Liver (tissue), 9 donors: ENCODE results near the gene TCFL5. TPM values are rescaled to one million over a fixed set of nuclear protein-coding genes. Genes with fewer than 3 reads are reported as not detected.

Experiments
- DNase-seq: peaks from one replicate; pipeline ENCODE4 v3.0.0-alpha.2; 2017; ENCODE audit warnings: low spot score
- H3K27ac ChIP-seq, 2 donors: one replicate each; pipeline ENCODE4 v1.7.0; 2013; ENCODE audit warnings: inconsistent platforms in 2 of 2, low read length in 2 of 2, control low read depth in 1 of 2, low read depth in 1 of 2, mild to moderate bottlenecking in 1 of 2
- H3K27me3 ChIP-seq, 4 donors: one replicate each; pipeline versions ENCODE4 v1.6.1 to v1.7.0; 2013; ENCODE audit warnings: low read length in 3 of 4, inconsistent platforms in 1 of 4, mild to moderate bottlenecking in 1 of 4, moderate library complexity in 1 of 4; ENCODE audit not compliant: control insufficient read depth in 4 of 4, insufficient read depth in 4 of 4
- H3K36me3 ChIP-seq, 4 donors: one replicate each; pipeline versions ENCODE4 v1.6.1 to v1.7.0; 2013; ENCODE audit warnings: low read length in 3 of 4, mild to moderate bottlenecking in 3 of 4, low read depth in 1 of 4, moderate library complexity in 1 of 4; ENCODE audit not compliant: control insufficient read depth in 4 of 4, insufficient read depth in 3 of 4
- H3K4me1 ChIP-seq, 4 donors: one replicate each; pipeline versions ENCODE4 v1.6.1 to v1.7.0; 2013; ENCODE audit warnings: low read length in 3 of 4, mild to moderate bottlenecking in 3 of 4, moderate library complexity in 1 of 4; ENCODE audit not compliant: control insufficient read depth in 4 of 4, insufficient read depth in 4 of 4
- H3K4me3 ChIP-seq, 3 donors: one replicate each; pipeline versions ENCODE4 v1.6.1 to v1.7.0; 2013; ENCODE audit warnings: low read length in 3 of 3, control low read depth in 1 of 3, low read depth in 1 of 3, mild to moderate bottlenecking in 1 of 3
- H3K9ac ChIP-seq, 2 donors: one replicate each; pipeline ENCODE4 v1.7.0; 2013; ENCODE audit warnings: low read length in 2 of 2, mild to moderate bottlenecking in 2 of 2, moderate library complexity in 2 of 2, control low read depth in 1 of 2, low read depth in 1 of 2
- H3K9me3 ChIP-seq, 4 donors: one replicate each; pipeline versions ENCODE4 v1.6.1 to v1.7.0; 2013; ENCODE audit warnings: low read length in 3 of 4; ENCODE audit not compliant: control insufficient read depth in 4 of 4
- FOXA1 ChIP-seq: IDR thresholded peaks from 2 replicates; pipeline ENCODE4 v1.6.1; 2016; ENCODE audit warnings: antibody characterized with exemption
- GABPA ChIP-seq, 2 donors: IDR thresholded peaks in 1 of 2; conservative IDR thresholded peaks in 1 of 2; 2 replicates each; pipeline ENCODE4 v1.6.1; 2016; ENCODE audit warnings: antibody characterized with exemption in 2 of 2, mild to moderate bottlenecking in 1 of 2, moderate library complexity in 1 of 2
- HNF4A ChIP-seq, 2 donors: conservative IDR thresholded peaks; 2 replicates each; pipeline ENCODE4 v1.6.1; 2016; ENCODE audit warnings: antibody characterized with exemption in 2 of 2, mild to moderate bottlenecking in 2 of 2
- HNF4G ChIP-seq: IDR thresholded peaks from 2 replicates; pipeline ENCODE4 v1.6.1; 2016; ENCODE audit warnings: antibody characterized with exemption
- JUND ChIP-seq, 2 donors: IDR thresholded peaks; 2 replicates each; pipeline ENCODE4 v1.6.1; 2016; ENCODE audit warnings: antibody characterized with exemption in 2 of 2
- NR2F2 ChIP-seq: IDR thresholded peaks from 2 replicates; pipeline ENCODE4 v1.6.1; 2016; ENCODE audit warnings: antibody characterized with exemption
- RAD21 ChIP-seq, 2 donors: IDR thresholded peaks; 2 replicates each; pipeline ENCODE4 v1.6.1; 2016; ENCODE audit warnings: antibody characterized with exemption in 2 of 2, mild to moderate bottlenecking in 2 of 2
- YY1 ChIP-seq: IDR thresholded peaks from 2 replicates; pipeline ENCODE4 v1.6.1; 2016; ENCODE audit warnings: antibody characterized with exemption, mild to moderate bottlenecking
- WGBS: extraction: QIAGEN DNeasy Blood & Tissue Kit; methylation state at CpG from one replicate; pipeline ENCODE4 v1.1.7; 2013; 5-methylcytosine and 5-hydroxymethylcytosine counted together
- polyA plus RNA-seq, 2 donors: library from polyadenylated mRNA; stranded (reverse) in 1 of 2; unstranded in 1 of 2; fragments of 200-250 nt in 1 of 2; fragments of >200 nt in 1 of 2; fragmentation: Nextera tagmentation in 1 of 2; extraction: Ambion mirVana in 1 of 2; gene quantifications; one replicate each; pipeline versions ENCODE4 v1.2.1 to v1.2.3, GENCODE V29; 2013 to 2015
- total RNA-seq, 2 donors: library from RNA; depleted of rRNA; stranded (reverse); fragments of >200 nt; gene quantifications; one replicate each; pipeline ENCODE4 v1.2.3, GENCODE V29; 2014
- TF ChIP-seq, protein P1 (sequence below): fragments of 150-350 bp; IDR thresholded peaks from 2 replicates; pipeline ENCODE4 v1.5.1; 2017; ENCODE audit warnings: improper control_type of control experiment, low read depth, low read length; ENCODE audit not compliant: missing input control
- TF ChIP-seq, protein P2 (sequence below): IDR thresholded peaks from 2 replicates; pipeline ENCODE4 v1.6.1; 2016; ENCODE audit warnings: antibody characterized with exemption
- TF ChIP-seq, protein P3 (sequence below): IDR thresholded peaks from 2 replicates; pipeline ENCODE4 v1.6.1; 2016; ENCODE audit warnings: antibody characterized with exemption
- TF ChIP-seq, protein P4 (sequence below): IDR thresholded peaks from 2 replicates; pipeline ENCODE4 v1.6.1; 2016; ENCODE audit warnings: antibody characterized with exemption, mild to moderate bottlenecking
- donor health status: healthy.
- donor health status: healthy.
- donor health status: healthy.
- donor health status: healthy.
- donor health status: healthy.

The TCFL5 gene
- total and polyA plus RNA-seq, 4 donors = 0.79 to 3.8 (median 2.2) TPM

DNA sequence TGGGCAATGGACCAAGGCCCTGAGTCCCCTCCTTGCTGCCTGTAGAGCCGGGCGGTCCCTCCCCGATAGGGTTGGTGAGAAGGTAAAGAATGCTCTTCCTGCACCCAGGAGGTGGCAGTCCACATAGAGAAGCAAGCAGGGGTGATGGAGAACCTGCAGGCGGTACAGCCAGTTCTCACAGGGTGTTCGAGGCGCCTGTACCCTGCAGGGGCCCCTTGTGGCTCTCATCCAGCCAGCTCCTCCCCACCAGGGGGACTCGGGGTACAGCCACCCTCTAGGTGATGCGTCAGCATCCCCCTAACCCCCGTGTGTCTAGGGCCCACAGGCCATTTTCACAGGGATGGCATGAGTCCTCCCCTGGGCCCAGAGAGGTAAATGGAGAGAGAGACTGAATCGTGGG is 49.9 kb downstream of the TCFL5 start:
- no peak overlapping the region for H3K4me3 ChIP-seq
- H3K27me3 ChIP-seq = no peaks in the 10 kb centered on the region
- peaks cover 12 to 25% (median 16%) of the 10 kb centered on the region in 4 donors for H3K4me1 ChIP-seq
- H3K9ac ChIP-seq = no peak overlapping the region
- 94% methylated on average over 10 of the region's 10 CpGs for WGBS
- no peaks in the 10 kb centered on the region for H3K9me3 ChIP-seq
- TF ChIP-seq RAD21 (IDR thresholded peaks at IDR 0.05) (no peak), FOXA1 (no peak), HNF4G (no peak), HNF4A (conservative IDR thresholded peaks at IDR 0.05) (no peak), NR2F2 (no peak)
- TF ChIP-seq, protein P1, sequence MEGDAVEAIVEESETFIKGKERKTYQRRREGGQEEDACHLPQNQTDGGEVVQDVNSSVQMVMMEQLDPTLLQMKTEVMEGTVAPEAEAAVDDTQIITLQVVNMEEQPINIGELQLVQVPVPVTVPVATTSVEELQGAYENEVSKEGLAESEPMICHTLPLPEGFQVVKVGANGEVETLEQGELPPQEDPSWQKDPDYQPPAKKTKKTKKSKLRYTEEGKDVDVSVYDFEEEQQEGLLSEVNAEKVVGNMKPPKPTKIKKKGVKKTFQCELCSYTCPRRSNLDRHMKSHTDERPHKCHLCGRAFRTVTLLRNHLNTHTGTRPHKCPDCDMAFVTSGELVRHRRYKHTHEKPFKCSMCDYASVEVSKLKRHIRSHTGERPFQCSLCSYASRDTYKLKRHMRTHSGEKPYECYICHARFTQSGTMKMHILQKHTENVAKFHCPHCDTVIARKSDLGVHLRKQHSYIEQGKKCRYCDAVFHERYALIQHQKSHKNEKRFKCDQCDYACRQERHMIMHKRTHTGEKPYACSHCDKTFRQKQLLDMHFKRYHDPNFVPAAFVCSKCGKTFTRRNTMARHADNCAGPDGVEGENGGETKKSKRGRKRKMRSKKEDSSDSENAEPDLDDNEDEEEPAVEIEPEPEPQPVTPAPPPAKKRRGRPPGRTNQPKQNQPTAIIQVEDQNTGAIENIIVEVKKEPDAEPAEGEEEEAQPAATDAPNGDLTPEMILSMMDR = no peak
- TF ChIP-seq, protein P2, sequence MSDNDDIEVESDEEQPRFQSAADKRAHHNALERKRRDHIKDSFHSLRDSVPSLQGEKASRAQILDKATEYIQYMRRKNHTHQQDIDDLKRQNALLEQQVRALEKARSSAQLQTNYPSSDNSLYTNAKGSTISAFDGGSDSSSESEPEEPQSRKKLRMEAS = no peak
- TF ChIP-seq, protein P3, sequence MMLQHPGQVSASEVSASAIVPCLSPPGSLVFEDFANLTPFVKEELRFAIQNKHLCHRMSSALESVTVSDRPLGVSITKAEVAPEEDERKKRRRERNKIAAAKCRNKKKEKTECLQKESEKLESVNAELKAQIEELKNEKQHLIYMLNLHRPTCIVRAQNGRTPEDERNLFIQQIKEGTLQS = no peak
- H3K36me3 ChIP-seq = peaks cover 31 to 55% (median 37%) of the 10 kb centered on the region in 4 donors
- DNase-seq = no peak
- H3K27ac ChIP-seq = no peak overlapping the region

DNA sequence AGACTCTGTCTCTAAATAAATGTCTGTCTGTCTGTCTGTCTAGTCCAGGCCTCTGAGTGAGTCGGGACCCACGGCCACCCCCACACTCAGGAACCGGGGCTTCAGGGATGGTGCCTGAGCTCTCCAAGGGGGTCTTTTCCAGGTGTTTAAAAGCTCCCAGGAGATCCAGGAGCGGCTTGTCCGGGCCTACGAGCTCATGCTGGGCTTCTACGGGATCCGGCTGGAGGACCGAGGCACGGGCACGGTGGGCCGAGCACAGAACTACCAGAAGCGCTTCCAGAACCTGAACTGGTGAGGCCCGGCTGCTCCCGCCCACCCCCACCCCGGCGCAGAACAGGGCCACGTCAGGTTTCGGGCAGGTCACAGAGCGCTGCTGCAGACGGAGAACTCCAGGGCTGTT is 50.3 kb downstream of the TCFL5 start:
- no peak for DNase-seq

More for the DNA sequence above, 50.3 kb downstream of the TCFL5 start:
- no peaks in the 10 kb centered on the region for H3K9me3 ChIP-seq
- WGBS = 96% methylated on average over 21 of the region's 21 CpGs
- H3K36me3 ChIP-seq = peaks cover 31 to 55% (median 37%) of the 10 kb centered on the region in 4 donors
- peaks cover 15 to 25% (median 20%) of the 10 kb centered on the region in 4 donors for H3K4me1 ChIP-seq
- H3K9ac ChIP-seq = no peak overlapping the region
- no peak overlapping the region for H3K27ac ChIP-seq
- H3K27me3 ChIP-seq = no peaks in the 10 kb centered on the region
- no peak for TF ChIP-seq FOXA1
- no peak for TF ChIP-seq YY1
- TF ChIP-seq JUND (IDR thresholded peaks at IDR 0.05) = no peak
- no peak for TF ChIP-seq RAD21 (IDR thresholded peaks at IDR 0.05)
- no peak for TF ChIP-seq HNF4G
- TF ChIP-seq, protein P2 = no peak
- TF ChIP-seq, protein P4, sequence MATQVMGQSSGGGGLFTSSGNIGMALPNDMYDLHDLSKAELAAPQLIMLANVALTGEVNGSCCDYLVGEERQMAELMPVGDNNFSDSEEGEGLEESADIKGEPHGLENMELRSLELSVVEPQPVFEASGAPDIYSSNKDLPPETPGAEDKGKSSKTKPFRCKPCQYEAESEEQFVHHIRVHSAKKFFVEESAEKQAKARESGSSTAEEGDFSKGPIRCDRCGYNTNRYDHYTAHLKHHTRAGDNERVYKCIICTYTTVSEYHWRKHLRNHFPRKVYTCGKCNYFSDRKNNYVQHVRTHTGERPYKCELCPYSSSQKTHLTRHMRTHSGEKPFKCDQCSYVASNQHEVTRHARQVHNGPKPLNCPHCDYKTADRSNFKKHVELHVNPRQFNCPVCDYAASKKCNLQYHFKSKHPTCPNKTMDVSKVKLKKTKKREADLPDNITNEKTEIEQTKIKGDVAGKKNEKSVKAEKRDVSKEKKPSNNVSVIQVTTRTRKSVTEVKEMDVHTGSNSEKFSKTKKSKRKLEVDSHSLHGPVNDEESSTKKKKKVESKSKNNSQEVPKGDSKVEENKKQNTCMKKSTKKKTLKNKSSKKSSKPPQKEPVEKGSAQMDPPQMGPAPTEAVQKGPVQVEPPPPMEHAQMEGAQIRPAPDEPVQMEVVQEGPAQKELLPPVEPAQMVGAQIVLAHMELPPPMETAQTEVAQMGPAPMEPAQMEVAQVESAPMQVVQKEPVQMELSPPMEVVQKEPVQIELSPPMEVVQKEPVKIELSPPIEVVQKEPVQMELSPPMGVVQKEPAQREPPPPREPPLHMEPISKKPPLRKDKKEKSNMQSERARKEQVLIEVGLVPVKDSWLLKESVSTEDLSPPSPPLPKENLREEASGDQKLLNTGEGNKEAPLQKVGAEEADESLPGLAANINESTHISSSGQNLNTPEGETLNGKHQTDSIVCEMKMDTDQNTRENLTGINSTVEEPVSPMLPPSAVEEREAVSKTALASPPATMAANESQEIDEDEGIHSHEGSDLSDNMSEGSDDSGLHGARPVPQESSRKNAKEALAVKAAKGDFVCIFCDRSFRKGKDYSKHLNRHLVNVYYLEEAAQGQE = no peak
- no peak for TF ChIP-seq HNF4A (conservative IDR thresholded peaks at IDR 0.05)
- no peak for TF ChIP-seq NR2F2
- TF ChIP-seq, protein P3 = no peak
- TF ChIP-seq GABPA (IDR thresholded peaks at IDR 0.05 in 1 of 2, conservative IDR thresholded peaks at IDR 0.05 in 1 of 2) = no peak
- H3K4me3 ChIP-seq = no peak overlapping the region
